Right kidney (tissue), 1 donor: ENCODE results near the gene PCDH15.

Experiments used
- DNase-seq: peaks from one replicate; pipeline ENCODE4 v3.0.0-alpha.2; 2016

PCDH15 gene

GRCh38 chr10:54368984-54369383, 432.0 kb downstream of the PCDH15 start:
- no peak for DNase-seq

- DNase-seq = no peak
Measured at GRCh38 chr10:54363390-54363789, 437.6 kb downstream of the PCDH15 start.

- no peak for DNase-seq
Measured at GRCh38 chr10:54342058-54342457, 459.0 kb downstream of the PCDH15 start.

DNA sequence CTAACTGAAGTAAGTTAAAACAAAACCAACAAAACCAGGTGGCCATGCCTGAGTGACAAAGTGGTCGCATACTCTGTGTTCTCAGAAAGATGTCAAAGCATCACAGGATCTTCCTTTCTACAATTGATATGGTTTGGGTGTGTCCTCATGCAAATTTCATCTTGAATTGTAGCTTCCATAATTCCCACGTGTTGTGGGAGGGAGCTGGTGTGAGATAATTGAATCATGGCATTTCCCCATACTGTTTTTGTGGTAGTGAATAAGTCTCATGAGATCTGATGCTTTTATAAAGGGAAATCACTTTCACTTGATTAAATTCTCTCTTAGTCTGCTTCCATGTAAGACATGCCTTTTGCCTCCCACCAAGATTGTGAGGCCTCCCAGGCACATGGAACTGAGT, 465.7 kb downstream of the PCDH15 start:
- no peak for DNase-seq

DNA sequence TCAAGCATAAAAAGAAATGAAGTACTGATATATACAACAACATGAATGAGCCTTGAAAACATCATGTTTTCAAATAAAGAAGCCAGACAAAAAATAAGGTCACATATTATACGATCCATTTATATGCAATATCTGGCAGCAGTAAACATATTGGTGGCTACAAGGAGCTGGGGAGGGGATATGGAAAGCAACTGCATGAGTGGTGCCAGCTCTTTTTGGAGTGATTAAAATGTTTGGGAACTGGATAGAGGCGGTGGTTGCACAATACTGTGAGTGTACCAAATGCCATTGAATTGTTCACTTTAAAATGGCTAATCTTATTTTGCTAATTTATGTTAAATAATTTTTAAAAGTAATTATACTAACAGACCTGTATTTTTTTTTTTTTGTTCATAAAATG, 481.7 kb downstream of the PCDH15 start:
- no peak for DNase-seq

GRCh38 chr10:54318470-54318869, 482.6 kb downstream of the PCDH15 start:
- no peak for DNase-seq

- DNase-seq = no peak
Measured at GRCh38 chr10:54314430-54314829, 486.6 kb downstream of the PCDH15 start.

DNA sequence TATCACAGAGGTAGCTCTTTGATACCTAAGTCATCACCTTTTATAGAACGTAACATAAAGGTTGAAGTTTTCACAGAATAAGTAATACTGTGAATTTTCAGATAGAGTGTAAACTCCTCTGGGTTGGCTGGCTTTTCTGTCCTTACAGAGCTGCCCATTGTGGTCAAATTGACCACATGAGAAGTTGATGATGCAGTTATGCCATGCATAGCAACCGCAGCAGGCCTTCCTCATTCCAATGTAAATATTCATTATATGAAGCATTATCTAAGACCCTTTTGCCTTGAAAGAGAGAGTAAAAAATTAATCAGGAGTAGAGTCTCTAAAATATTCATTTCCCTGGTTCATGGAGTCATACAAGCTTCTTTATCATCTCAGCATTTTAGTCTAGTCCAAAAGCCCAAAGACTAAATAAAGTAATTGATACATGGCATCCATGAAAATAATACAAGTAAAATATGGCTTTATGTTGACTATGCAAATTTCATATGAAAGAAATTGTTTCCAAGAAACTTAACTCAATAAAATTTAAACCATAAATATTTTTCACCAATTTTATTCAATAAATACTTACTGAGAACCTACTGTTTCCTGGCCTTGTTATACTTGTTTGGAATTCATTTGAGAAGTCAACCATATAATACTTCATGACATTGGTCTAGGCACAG, 516.4 kb downstream of the PCDH15 start:
- no peak for DNase-seq

- DNase-seq = no peak
Measured at GRCh38 chr10:54282012-54282411, 519.0 kb downstream of the PCDH15 start.

DNA sequence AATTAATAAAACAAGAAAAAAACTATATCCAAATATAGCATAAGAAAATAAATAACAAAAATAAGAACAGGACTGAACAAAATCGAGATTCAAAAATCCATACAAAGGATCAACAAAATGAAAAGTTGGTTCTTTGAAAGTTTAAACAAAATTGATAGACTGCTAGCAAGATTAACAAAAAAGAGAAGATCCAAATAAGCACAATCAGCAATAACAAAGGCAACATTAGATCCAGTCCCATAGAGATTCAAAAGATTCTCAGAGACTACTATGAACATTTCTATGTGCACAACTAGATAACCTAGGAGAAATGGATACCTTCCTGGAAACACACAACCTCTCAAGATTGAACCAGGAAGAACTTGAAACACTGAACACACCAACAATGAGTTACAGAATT, 534.6 kb downstream of the PCDH15 start:
- DNase-seq = no peak

DNA sequence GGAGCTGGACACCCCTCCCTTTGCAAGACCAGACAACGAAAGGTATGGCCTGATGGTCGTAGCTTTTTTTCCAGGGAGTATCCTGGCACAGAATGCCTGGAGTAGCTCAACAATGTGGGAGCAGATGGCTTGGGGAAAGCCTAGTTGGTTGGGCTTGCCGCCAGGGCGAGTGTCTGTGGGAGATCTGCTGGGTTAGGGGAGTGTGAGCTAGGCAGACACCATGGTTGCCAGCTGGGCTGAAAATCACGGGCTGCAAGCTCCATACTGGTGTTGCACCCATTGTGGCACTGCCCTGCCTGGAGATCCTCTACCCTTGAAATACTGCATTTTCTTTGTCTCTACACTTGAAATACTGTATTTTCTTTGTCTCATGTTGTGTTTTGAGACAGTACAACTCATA, 538.3 kb downstream of the PCDH15 start:
- no peak for DNase-seq

DNA sequence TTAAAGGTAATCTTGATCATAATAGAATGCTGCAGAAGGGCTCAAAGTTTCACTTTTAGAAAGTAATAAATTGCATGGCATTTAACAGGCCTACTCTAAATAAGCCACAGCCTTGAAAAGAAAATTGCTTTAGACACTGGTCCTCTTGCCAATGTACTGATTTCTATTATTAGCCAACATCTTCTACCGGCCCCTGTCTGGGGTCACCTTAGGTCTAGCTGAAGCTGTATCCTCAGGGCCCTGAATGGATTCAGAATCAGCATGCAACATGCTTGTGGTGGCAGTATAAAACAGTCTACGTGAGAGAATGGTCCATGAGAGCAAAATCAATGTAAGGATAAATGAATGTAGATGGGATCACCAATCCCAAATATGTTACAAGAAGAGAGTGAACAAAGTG, 541.9 kb downstream of the PCDH15 start:
- no peak for DNase-seq

- no peak for DNase-seq
Measured at GRCh38 chr10:54234832-54235231, 566.2 kb downstream of the PCDH15 start.

DNA sequence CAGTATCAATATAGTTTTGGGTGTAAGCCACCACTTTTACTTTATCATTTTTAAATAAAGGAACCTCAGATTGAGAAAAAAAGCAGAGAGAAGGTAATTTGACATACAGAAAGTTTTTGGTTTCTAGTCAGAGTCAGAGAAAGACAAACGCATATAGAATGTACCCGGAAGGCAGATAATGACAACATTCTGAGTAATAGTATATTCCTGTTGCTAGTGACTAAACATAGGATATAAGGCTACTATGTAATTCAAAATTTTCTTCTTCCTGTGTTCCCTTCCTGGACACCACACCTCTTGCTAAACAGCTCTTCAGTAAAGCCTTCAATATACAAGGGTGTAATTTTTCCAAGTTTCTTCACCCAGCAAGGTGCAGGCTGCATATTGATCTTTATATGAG, 597.6 kb downstream of the PCDH15 start:
- DNase-seq = no peak

- no peak for DNase-seq
Measured at GRCh38 chr10:54198051-54198450, 603.0 kb downstream of the PCDH15 start.

GRCh38 chr10:54194806-54195205, 606.2 kb downstream of the PCDH15 start:
- DNase-seq = no peak

DNA sequence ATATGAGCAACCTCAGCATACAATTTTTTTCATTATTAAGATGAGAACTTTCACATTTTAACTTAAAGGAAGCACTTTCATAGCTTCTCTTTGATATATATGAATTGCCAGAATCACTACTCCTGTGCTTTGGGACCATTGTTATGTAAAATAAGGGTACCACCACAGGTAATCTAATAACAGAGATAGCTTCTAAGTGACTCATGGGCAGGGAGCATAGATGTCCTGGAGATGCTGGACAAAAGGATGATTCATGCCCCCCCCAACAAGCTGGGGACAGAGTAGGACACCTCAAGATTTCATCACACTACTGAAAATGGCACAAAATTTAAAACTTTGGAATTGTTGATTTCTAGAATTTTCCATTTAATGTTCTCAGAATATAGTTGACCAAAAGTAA, 641.1 kb downstream of the PCDH15 start:
- no peak for DNase-seq

GRCh38 chr10:54148508-54148907, 652.5 kb downstream of the PCDH15 start:
- no peak for DNase-seq

GRCh38 chr10:54139819-54140428, 661.1 kb downstream of the PCDH15 start:
- DNase-seq = no peak

DNA sequence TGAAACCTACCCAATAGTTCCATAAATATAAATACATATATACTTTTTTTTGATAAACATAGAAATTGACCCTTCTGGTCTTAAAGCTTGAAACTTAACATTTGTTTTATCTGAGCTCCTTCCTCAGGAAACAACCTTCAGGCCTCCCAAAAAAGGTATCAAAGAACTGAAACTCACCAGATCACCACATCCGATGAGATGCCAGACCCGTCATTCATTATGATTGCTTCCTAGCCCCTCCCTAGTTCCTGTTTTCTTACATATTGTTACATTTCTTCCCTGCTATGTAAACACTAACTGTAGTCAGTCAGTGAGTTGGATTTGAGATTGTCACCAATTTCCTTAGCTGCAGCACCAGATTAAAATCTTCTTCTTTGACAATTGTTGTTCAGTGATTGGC, 663.6 kb downstream of the PCDH15 start:
- no peak for DNase-seq

DNA sequence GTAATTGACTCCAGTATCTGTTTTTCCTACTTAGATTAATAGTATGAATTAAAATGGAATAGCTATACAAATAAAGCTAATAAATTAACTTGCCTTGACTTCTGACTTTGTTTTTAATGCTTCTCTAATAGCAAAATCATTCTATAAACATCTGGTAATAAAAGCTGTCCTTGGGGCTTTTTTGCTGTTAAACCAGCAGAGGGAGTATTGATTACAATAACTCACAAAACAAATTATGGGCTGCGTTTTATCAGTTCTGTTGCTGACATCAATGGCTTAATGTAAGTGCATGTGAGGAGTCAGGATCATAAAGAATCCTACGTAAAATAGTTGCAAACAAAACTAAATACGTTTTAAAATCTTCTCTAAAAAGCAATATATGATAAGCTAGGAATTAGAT, 667.8 kb downstream of the PCDH15 start:
- DNase-seq = no peak

- DNase-seq = no peak
Measured at GRCh38 chr10:54131833-54132232, 669.2 kb downstream of the PCDH15 start.

DNA sequence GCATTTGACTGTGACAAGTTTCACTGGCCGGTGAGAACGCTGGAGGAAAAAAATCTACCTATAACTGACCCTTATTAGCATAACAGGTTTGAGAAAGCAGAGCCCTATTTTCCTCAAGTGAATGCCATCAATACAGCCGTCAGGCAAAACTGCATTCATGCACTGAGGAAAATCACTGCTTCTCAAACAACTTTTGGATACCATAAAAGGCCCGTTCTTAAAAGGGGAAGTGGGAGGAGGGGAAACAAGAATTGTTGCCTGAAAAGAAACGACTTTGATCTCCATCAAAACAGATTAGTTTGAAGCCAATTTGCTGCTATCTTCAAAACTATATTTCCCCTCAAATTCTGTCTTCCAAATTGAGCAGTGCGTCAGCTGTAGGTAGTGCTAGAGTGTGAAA, 670.6 kb downstream of the PCDH15 start:
- DNase-seq = no peak

DNA sequence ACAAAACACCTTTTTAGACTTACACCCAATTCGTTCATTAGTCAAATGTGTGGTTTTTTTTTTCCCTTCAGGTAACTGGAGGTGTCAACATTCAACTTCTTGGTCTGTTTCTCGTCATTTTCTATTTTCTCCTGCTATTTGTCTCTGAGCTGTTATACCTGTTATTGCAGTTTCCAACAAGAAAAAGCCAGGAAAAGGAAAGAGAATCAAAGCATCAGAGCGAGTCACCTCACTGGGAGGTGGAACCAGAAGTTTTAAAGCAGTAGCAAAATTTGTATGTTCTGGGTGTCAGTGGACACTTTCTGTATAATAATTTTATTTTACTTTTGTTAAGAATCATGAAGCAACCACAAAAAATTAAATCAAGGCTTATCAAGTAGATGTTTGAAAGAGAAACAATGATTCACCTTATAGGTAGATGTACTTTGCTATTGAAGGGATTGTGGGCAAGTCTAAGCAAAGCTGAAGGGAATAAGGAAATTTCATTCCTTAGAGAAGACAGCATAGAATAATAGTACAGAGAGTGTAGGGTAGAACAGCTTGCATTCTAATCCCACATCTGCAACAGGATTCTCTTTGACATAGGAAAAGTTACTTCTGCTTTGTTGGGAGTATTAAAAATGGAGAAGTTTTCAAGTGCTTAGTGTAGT, 675.8 kb downstream of the PCDH15 start:
- DNase-seq = no peak
